CD4-positive, alpha-beta T cell (primary cell): ENCODE data around the gene HEATR5A. TPM values are rescaled to one million over a fixed set of nuclear protein-coding genes. Genes with fewer than 3 reads are reported as not detected.

ENCODE experiments used
- ATAC-seq: fragments of 200-7000 bp; cut with Tn5 transposase; one replicate; pipeline ENCODE4 v1.10.0; 2022; ENCODE audit warnings: mild to moderate bottlenecking; ENCODE audit not compliant: poor library complexity
- CTCF ChIA-PET: fragments of 350-600 bp; sonication (Branson Sonifier 250); formaldehyde crosslinking; loops from one replicate; lab custom pipeline; 2021; ENCODE audit warnings: antibody characterized with exemption, inconsistent platforms; lab: Charles Lee
- POLR2A ChIA-PET: fragments of 350-600 bp; sonication (Branson Sonifier 250); formaldehyde crosslinking; loops from one replicate; lab custom pipeline; 2021; ENCODE audit warnings: antibody characterized with exemption, inconsistent platforms; lab: Charles Lee
- DNase-seq, 14 experiments: peaks; one replicate each; pipeline ENCODE4 v3.0.0-alpha.2; 2013 to 2020; ENCODE audit warnings: mixed read lengths in 2 of 14
- H3K27ac ChIP-seq, 2 donors: one replicate each; pipeline versions ENCODE4 v1.5.1 to v1.7.0; 2013; ENCODE audit warnings: low read length in 2 of 2, low read depth in 1 of 2, mild to moderate bottlenecking in 1 of 2
- H3K27me3 ChIP-seq, 2 experiments: 1 replicate in 1 of 2; 2 replicates in 1 of 2; pipeline versions ENCODE4 v1.6.1 to v1.7.0; 2013; ENCODE audit warnings: low read length in 2 of 2, control low read depth in 1 of 2, mild to moderate bottlenecking in 1 of 2, moderate library complexity in 1 of 2; ENCODE audit not compliant: insufficient read depth in 2 of 2, control insufficient read depth in 1 of 2
- H3K36me3 ChIP-seq: one replicate; pipeline ENCODE4 v1.6.1; 2013; ENCODE audit warnings: low read length, control low read depth; ENCODE audit not compliant: insufficient read depth
- H3K4me1 ChIP-seq: one replicate; pipeline ENCODE4 v1.6.1; 2013; ENCODE audit warnings: low read length, control low read depth; ENCODE audit not compliant: insufficient read depth
- H3K4me3 ChIP-seq: one replicate; pipeline ENCODE4 v1.5.1; 2013; ENCODE audit warnings: mild to moderate bottlenecking, low read length, moderate library complexity
- H3K9me3 ChIP-seq, 2 experiments: 1 replicate in 1 of 2; 2 replicates in 1 of 2; pipeline versions ENCODE4 v1.6.1 to v1.7.0; 2013; ENCODE audit warnings: low read length in 2 of 2, mild to moderate bottlenecking in 2 of 2, control low read depth in 1 of 2, moderate library complexity in 1 of 2; ENCODE audit not compliant: control insufficient read depth in 1 of 2, insufficient read depth in 1 of 2
- H3K27ac Mint-ChIP-seq: one replicate; pipeline ENCODE4 v1.8.0; 2020; ENCODE audit warnings: mixed read lengths
- H3K27me3 Mint-ChIP-seq: one replicate; pipeline ENCODE4 v1.8.0; 2021; ENCODE audit warnings: mixed read lengths
- H3K36me3 Mint-ChIP-seq: one replicate; pipeline ENCODE4 v1.8.0; 2021; ENCODE audit warnings: low read depth, mixed read lengths
- H3K4me1 Mint-ChIP-seq: one replicate; pipeline ENCODE4 v1.8.0; 2021; ENCODE audit warnings: low read depth, mixed read lengths
- H3K4me3 Mint-ChIP-seq: one replicate; pipeline ENCODE4 v1.8.0; 2020; ENCODE audit warnings: mild to moderate bottlenecking, mixed read lengths
- H3K9me3 Mint-ChIP-seq: one replicate; pipeline ENCODE4 v1.8.0; 2020; ENCODE audit warnings: mixed read lengths
- intact Hi-C, 2 experiments: fragments of 100-400 bp; cut with DNase I in 1 of 2; cut with micrococcal nuclease in 1 of 2; formaldehyde crosslinking; loops; one replicate each; pipeline versions ENCODE4 v1.15.1 to v1.9.0; 2023 to 2025; cut with DNase I, micrococcal nuclease
- total RNA-seq, 174 experiments: library from RNA in 2 of 174; stranded (reverse) in 2 of 174; gene quantifications; one replicate each; pipeline ENCODE4 v1.2.3 and lab custom pipeline; 2021 to 2026
- TF ChIP-seq, protein P1 (sequence below): fragments of 200-600 bp; IDR thresholded peaks from one replicate; pipeline ENCODE4 v1.8.0; 2022; ENCODE audit warnings: antibody characterized with exemption, mild to moderate bottlenecking

Gene HEATR5A
- total RNA-seq, 2 experiments from 2014 or later: 5.2 to 5.5 TPM

DNA sequence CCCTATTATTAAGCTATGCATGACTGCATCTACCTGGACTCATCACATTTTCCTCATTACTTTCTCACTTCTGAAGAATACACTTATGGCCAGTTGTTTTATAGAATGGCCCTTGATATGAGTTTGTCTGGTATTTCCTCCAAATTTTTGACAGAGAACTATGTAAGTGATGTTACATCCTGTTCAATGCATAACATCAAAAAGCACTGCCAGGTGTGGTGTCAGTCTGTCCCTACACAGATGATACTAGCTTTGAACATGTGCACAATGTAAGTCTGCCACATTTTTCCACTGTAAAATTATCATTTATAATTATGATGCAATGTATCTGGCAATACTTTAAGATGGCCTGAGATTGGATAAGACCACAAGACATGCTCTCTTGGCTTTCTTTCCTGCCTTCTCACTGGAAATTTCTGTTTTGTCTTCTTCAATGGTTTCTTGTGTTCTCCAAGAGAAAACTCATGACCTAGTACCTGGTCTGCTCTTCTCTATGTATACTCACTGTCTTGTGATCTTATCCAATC lies 28.3 kb downstream of the HEATR5A start:
- Histone ChIP-seq H3K4me1 (no peaks in the 10 kb centered on the region), H3K27me3 (no peaks in the 10 kb centered on the region), H3K27ac (no peak overlapping the region), H3K9me3 (no peaks in the 10 kb centered on the region), H3K36me3 (no peaks in the 10 kb centered on the region), H3K4me3 (no peak overlapping the region)
- H3K4me1 Mint-ChIP-seq: no peaks in the 10 kb centered on the region
- DNase-seq (no peak), ATAC-seq (no peak)
- ChIA-PET CTCF (no interaction called here), POLR2A (no interaction called here)
- H3K9me3 Mint-ChIP-seq: no peaks in the 10 kb centered on the region
- H3K4me3 Mint-ChIP-seq: no peak overlapping the region
- no peaks in the 10 kb centered on the region for H3K27me3 Mint-ChIP-seq
- TF ChIP-seq, protein P1, sequence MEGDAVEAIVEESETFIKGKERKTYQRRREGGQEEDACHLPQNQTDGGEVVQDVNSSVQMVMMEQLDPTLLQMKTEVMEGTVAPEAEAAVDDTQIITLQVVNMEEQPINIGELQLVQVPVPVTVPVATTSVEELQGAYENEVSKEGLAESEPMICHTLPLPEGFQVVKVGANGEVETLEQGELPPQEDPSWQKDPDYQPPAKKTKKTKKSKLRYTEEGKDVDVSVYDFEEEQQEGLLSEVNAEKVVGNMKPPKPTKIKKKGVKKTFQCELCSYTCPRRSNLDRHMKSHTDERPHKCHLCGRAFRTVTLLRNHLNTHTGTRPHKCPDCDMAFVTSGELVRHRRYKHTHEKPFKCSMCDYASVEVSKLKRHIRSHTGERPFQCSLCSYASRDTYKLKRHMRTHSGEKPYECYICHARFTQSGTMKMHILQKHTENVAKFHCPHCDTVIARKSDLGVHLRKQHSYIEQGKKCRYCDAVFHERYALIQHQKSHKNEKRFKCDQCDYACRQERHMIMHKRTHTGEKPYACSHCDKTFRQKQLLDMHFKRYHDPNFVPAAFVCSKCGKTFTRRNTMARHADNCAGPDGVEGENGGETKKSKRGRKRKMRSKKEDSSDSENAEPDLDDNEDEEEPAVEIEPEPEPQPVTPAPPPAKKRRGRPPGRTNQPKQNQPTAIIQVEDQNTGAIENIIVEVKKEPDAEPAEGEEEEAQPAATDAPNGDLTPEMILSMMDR: no peak
- intact Hi-C loops: no loop called here
- peaks cover 22% of the 10 kb centered on the region for H3K36me3 Mint-ChIP-seq
- H3K27ac Mint-ChIP-seq: no peak overlapping the region

DNA sequence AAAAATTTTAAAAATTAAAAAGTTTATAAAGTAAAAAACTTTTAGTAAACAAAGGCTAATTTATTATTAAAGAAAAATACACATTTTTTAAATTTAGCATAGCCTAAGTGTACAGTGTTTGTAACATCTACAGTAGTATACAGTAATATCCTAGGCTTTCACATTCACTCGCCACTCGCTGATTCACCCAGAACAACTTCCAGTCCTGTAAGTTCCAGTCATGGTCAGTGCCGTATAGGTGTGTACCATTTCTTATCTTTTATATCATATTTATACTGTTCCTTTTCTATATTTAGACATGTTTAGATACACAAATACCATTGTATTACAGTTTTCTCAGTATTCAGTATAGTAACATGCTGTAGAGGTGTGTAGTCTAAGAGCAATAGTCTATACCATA lies 28.9 kb downstream of the HEATR5A start:
- Histone ChIP-seq H3K27me3 (no peaks in the 10 kb centered on the region), H3K27ac (no peak overlapping the region), H3K9me3 (no peaks in the 10 kb centered on the region), H3K4me1 (no peaks in the 10 kb centered on the region), H3K4me3 (no peak overlapping the region), H3K36me3 (no peaks in the 10 kb centered on the region)
- ATAC-seq: no peak
- TF ChIP-seq, protein P1: no peak
- H3K36me3 Mint-ChIP-seq: peaks cover 22% of the 10 kb centered on the region
- H3K4me1 Mint-ChIP-seq: no peaks in the 10 kb centered on the region
- ChIA-PET CTCF (no interaction called here), POLR2A (no interaction called here)
- no peak overlapping the region for H3K4me3 Mint-ChIP-seq
- H3K27me3 Mint-ChIP-seq: no peaks in the 10 kb centered on the region
- no peak overlapping the region for H3K27ac Mint-ChIP-seq
- DNase-seq: no peak
- intact Hi-C loops: no loop called here
- no peaks in the 10 kb centered on the region for H3K9me3 Mint-ChIP-seq

DNA sequence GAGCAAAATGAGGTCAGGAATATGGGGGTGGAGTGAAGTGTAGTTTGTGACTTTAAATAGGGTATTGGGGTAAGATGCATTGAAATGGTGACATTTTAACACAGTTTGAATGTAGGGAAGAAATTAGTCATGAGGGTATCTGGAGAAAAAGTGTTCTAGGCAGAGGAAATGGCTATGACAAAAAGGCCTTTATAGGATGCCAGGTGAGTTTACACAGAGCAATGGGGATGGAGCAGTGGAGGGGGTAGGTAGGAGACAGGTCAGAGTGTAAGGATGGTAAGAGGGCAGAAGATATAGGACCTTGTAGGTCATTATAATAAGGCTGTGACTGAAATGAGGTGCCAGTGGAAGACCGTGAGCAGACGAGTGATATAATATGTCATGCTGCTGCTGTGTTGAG lies 30.4 kb downstream of the HEATR5A start:
- Histone ChIP-seq H3K4me3 (no peak overlapping the region), H3K9me3 (no peaks in the 10 kb centered on the region), H3K27ac (no peak overlapping the region), H3K27me3 (no peaks in the 10 kb centered on the region), H3K36me3 (peaks cover 3% of the 10 kb centered on the region), H3K4me1 (no peaks in the 10 kb centered on the region)
- TF ChIP-seq, protein P1: no peak
- no peak for DNase-seq
- H3K36me3 Mint-ChIP-seq: peaks cover 23% of the 10 kb centered on the region
- no peaks in the 10 kb centered on the region for H3K4me1 Mint-ChIP-seq
- no peak for ATAC-seq
- H3K9me3 Mint-ChIP-seq: no peaks in the 10 kb centered on the region
- no peak overlapping the region for H3K4me3 Mint-ChIP-seq
- no peaks in the 10 kb centered on the region for H3K27me3 Mint-ChIP-seq
- CTCF ChIA-PET: no interaction called here
- intact Hi-C loops: no loop called here
- POLR2A ChIA-PET: no interaction called here
- H3K27ac Mint-ChIP-seq: no peak overlapping the region
